Tibial nerve (tissue), 3 donors: Measurements from ENCODE around the gene PCBP3.

Source experiments
- CTCF ChIP-seq, 5 experiments: fragments of 200-600 bp in 3 of 5; fragments of 450-650 bp in 2 of 5; sonication (generic) in 3 of 5; IDR thresholded peaks; one replicate each; pipeline ENCODE4 v1.5.1; 2016 to 2019; ENCODE audit warnings: antibody characterized with exemption in 5 of 5, mild to moderate bottlenecking in 3 of 5, moderate library complexity in 2 of 5
- POLR2A ChIP-seq, 2 donors: fragments of 450-650 bp; IDR thresholded peaks; one replicate each; pipeline ENCODE4 v1.6.1; 2017; ENCODE audit warnings: antibody characterized with exemption in 2 of 2, mild to moderate bottlenecking in 2 of 2, moderate library complexity in 2 of 2

DNA sequence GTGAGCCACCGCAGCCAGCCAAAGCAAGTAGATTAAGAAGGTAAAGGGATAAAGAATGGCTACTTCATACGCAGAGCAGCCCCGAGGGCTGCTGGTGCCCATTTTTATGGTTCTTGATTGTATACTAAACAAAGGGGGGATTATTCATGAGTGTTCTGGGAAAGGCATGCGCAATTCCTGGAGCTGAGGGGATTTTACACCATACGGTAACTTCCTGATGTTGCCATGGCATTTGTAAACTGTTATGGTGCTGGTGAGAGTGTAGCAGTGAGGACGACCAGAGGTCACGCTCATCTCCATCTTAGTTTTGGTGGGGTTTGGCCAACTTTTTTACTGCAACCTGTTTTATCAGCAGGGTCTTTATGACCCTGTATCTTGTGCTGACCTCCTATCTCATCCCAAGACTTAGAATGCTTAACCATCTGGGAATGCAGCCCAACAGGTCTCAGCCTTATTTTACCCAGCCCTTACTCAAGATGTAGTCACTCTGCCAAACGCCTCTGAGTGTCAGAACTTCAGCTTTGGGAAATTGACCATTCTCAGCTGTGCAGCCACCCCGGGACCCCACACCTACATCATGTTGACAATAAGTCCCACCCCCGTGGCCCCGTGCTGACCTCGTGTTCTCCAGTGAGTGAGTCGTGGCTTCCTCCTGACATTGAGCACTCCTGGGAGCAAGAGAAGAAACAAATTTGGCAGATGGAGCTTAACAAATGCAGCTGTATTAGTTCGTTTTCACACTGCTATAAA is 188.6 kb downstream of the PCBP3 start:
- TF ChIP-seq POLR2A (IDR thresholded peaks at IDR 0.05) (no peak), CTCF (IDR thresholded peaks at IDR 0.05) (no peak)
